SU-DHL-6 (cell line): Measurements from ENCODE around the gene SMAD6.

ENCODE experiments used
- CTCF ChIP-seq: fragments of 200-600 bp; sonication (generic); IDR thresholded peaks from one replicate; pipeline ENCODE4 v1.5.1; 2017; ENCODE audit warnings: antibody characterized with exemption, mild to moderate bottlenecking, low read length, moderate library complexity; ENCODE audit not compliant: insufficient read depth, poor library complexity, severe bottlenecking
- EZH2phosphoT487 ChIP-seq: fragments of 200-600 bp; sonication (generic), shearing (Covaris generic); conservative IDR thresholded peaks from 2 replicates; pipeline ENCODE4 v1.6.1; 2018; ENCODE audit warnings: mild to moderate bottlenecking, antibody characterized with exemption, low read length, moderate library complexity, mixed read lengths

- TF ChIP-seq CTCF (no peak), EZH2phosphoT487 (no peak)
These were observed 50.0 kb downstream of the SMAD6 start for GRCh38 chr15:66752078-66752477.
